Measurements from ENCODE around the gene ZBTB20. TPM values are rescaled to one million over a fixed set of nuclear protein-coding genes. Genes with fewer than 3 reads are reported as not detected.
A peak's percentile ranks its signal among the peaks of the same experiment; 100 is the strongest.

The ZBTB20 gene
- total and polyA plus RNA-seq, 2 of the 4 experiments (the other 2 are of a cell fraction), result 0.75 to 14.7 TPM

DNA sequence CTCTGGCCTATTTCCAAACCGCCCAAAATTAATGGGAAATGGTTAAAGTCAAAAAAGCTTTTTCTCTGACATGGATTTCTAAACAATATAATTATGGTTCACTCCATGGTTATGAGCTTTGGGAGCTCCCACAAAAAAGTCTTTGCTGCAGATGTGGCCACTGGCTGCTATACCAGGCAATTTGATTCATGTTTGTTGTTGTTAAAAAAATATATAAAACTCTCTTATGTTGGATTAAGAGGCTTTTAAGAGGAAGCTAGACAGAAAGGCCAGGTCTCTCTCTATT lies 594.6 kb downstream of the ZBTB20 start:
- ChIA-PET CTCF (interaction anchor here (1.2 kb wide), 1 partner anchor 12 kb away, joined by 4 read pairs; no protein-coding TSS in a partner anchor), POLR2A (ENCODE audit: unreplicated experiment) (no interaction called here)
- Histone ChIP-seq H3K27ac (ENCODE audit: insufficient read depth, low read length) (no peak overlapping the region), H3K9me3 (ENCODE audit: control insufficient read depth, insufficient read depth, low read length) (no peaks in the 10 kb centered on the region), H3K9ac (ENCODE audit: low read depth, low read length) (no peak overlapping the region), H3K4me1 (ENCODE audit: control insufficient read depth, insufficient read depth, low read length) (peaks cover 7% of the 10 kb centered on the region), H2BK20ac (ENCODE audit: low read depth, low read length) (peak overlapping the region; percentile 46), H3K4ac (ENCODE audit: low read depth, low read length) (peak overlapping the region; percentile 17; the same call in 1 of the 2 replicates), H2AK9ac (replicated peaks; ENCODE audit: low read depth, low read length, poor library complexity) (no peak overlapping the region), H4K91ac (ENCODE audit: insufficient read depth, low read depth, low read length) (peak overlapping the region; percentile 16; the same call in 1 of the 2 replicates), H3K4me2 (ENCODE audit: low read depth, low read length) (no peak overlapping the region), H2BK5ac (ENCODE audit: low read depth, low read length, poor library complexity, severe bottlenecking) (peak overlapping the region; percentile 78), H4K20me1 (ENCODE audit: insufficient read depth, low read length) (0 out of 2 replicates have a peak, but pooled peaks cover 5% of the 10 kb centered on the region), H3K14ac (replicated peaks; ENCODE audit: low read depth, low read length) (no peak overlapping the region), H3K27me3 (ENCODE audit: control insufficient read depth, insufficient read depth, low read length) (no peaks in the 10 kb centered on the region), H4K5ac (ENCODE audit: low read depth, low read length) (no peak overlapping the region), H3K9me1 (ENCODE audit: insufficient read depth, low read length) (peaks cover 4% of the 10 kb centered on the region; the same call in 1 of the 2 replicates), H3K23ac (ENCODE audit: low read depth, low read length) (no peak overlapping the region; the same call in 1 of the 2 replicates), H3K18ac (ENCODE audit: low read depth, low read length) (no peak overlapping the region; the same call in 1 of the 2 replicates), H3K4me3 (ENCODE audit: insufficient read depth, low read depth, low read length) (no peak overlapping the region), H4K8ac (ENCODE audit: low read depth in 2 of 2, low read length in 2 of 2) (peak overlapping the region in 1 of 2 experiments; percentile 40; a peak in 1 of 4 replicates), H3K36me3 (ENCODE audit: control insufficient read depth, insufficient read depth, low read length) (no peaks in the 10 kb centered on the region), H3K56ac (ENCODE audit: extremely low read depth, insufficient read depth, low read length) (no peak overlapping the region), H2BK15ac (ENCODE audit: low read depth, low read length) (peak overlapping the region; percentile 46; the same call in 1 of the 3 replicates), H2AK5ac (ENCODE audit: low read depth, low read length) (0 out of 2 replicates have a peak overlapping the region, but pooled peaks have one; percentile 14), H3K79me1 (ENCODE audit: low read depth in 1 of 2, low read length in 2 of 2) (peaks cover 7 to 32% of the 10 kb centered on the region in 2 experiments; a peak in 2 of 4 replicates), H2AFZ (replicated peaks; ENCODE audit: low read length, poor library complexity) (no peak overlapping the region), H2BK120ac (ENCODE audit: low read depth, low read length) (peak overlapping the region; percentile 49)
- intact Hi-C loops (cut with micrococcal nuclease), result no loop called here
- no peak for TF ChIP-seq CEBPB (IDR thresholded peaks at IDR 0.05; ENCODE audit: low read depth, low read length)
- no peak for TF ChIP-seq FOS (IDR thresholded peaks at IDR 0.05; ENCODE audit: low read depth, low read length)
- TF ChIP-seq RCOR1 (IDR thresholded peaks at IDR 0.05; ENCODE audit: insufficient replicate concordance, low read length), result no peak
- TF ChIP-seq SMC3 (IDR thresholded peaks at IDR 0.05; ENCODE audit: low read depth, low read length), result no peak
- no peak for TF ChIP-seq RFX5 (IDR thresholded peaks at IDR 0.05; ENCODE audit: low read depth, low read length)
- TF ChIP-seq, protein P1, sequence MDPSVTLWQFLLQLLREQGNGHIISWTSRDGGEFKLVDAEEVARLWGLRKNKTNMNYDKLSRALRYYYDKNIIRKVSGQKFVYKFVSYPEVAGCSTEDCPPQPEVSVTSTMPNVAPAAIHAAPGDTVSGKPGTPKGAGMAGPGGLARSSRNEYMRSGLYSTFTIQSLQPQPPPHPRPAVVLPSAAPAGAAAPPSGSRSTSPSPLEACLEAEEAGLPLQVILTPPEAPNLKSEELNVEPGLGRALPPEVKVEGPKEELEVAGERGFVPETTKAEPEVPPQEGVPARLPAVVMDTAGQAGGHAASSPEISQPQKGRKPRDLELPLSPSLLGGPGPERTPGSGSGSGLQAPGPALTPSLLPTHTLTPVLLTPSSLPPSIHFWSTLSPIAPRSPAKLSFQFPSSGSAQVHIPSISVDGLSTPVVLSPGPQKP (IDR thresholded peaks at IDR 0.05; ENCODE audit: borderline replicate concordance, low read depth, low read length), result no peak
- TF ChIP-seq RAD21 (IDR thresholded peaks at IDR 0.05; ENCODE audit: low read length), result no peak
- dilution Hi-C loops (cut with HindIII; ENCODE audit: low sequenced_read_pairs, unreplicated experiment), result no loop called here
- WGBS, 2 experiments (ENCODE audit: extremely low coverage in 2 of 2, insufficient read length in 1 of 2), result no CpG with 5 or more reads among the region's 1 CpG
- DNase-seq (no peak), ATAC-seq (ENCODE audit: low read depth) (no peak)
- BruUV-seq (replicated peaks), result no TSS peak
- in situ Hi-C loops (cut with MboI; ENCODE audit: low sequenced_read_pairs), result no loop called here

All from IMR-90 (cell line).